Motor neuron (in vitro differentiated cells): ENCODE data around the gene MPPE1. TPM values are rescaled to one million over a fixed set of nuclear protein-coding genes. Genes with fewer than 3 reads are reported as not detected.
"Not testable (repeated sequence)": the region's sequence is repeated elsewhere in the genome, so short reads cannot be mapped to it uniquely, and the experiment has no call there.

Experiments used
- ATAC-seq, 8 experiments: fragments of 200-7000 bp; cut with Tn5 transposase; replicated peaks in 6 of 8; 2 replicates each; pipeline ENCODE4 v1.8.0; 2021; ENCODE audit warnings: mild to moderate bottlenecking in 8 of 8, moderate library complexity in 8 of 8
- H3K27ac ChIP-seq, 2 donors: fragments of 250-450 bp; sonication (Bioruptor Pico); 2 replicates each; pipeline ENCODE4 v1.9.0; 2021; ENCODE audit warnings: antibody characterized with exemption in 2 of 2, mild to moderate bottlenecking in 2 of 2, moderate library complexity in 1 of 2
- H3K4me1 ChIP-seq, 2 donors: fragments of 250-450 bp; sonication (Bioruptor Pico); replicated peaks in 1 of 2; 2 replicates each; pipeline ENCODE4 v1.6.1; 2021; ENCODE audit warnings: antibody characterized with exemption in 2 of 2, mild to moderate bottlenecking in 2 of 2, moderate library complexity in 1 of 2
- H3K4me3 ChIP-seq, 5 donors: fragments of 250-450 bp; sonication (Bioruptor Pico); 2 replicates each; pipeline ENCODE4 v1.9.0; 2021; ENCODE audit warnings: antibody characterized with exemption in 5 of 5, mild to moderate bottlenecking in 5 of 5, moderate library complexity in 4 of 5
- WGBS, 10 experiments: fragments of 450-650 bp; shearing (Covaris generic); methylation state at CpG; one replicate each; pipeline ENCODE4 v1.0.0; 2022; 5-methylcytosine and 5-hydroxymethylcytosine counted together
- in situ Hi-C, 9 experiments: fragments of 400-800 bp; cut with MboI; loops; one replicate each; pipeline ENCODE4 v1.15.0; 2021; ENCODE audit warnings: low sequenced_read_pairs in 9 of 9, low pct_unique_long_range_greater_than_20kb in 2 of 9; ENCODE audit not compliant: unreplicated experiment in 9 of 9
- total RNA-seq, 8 experiments: library from RNA; unstranded; fragments of 300-600 nt; gene quantifications; 2 replicates each; pipeline versions ENCODE4 v1.2.3 to v1.2.4, GENCODE V29; 2022

Gene MPPE1
- total RNA-seq, 8 experiments from 2014 or later: 13.9 to 41.3 (median 23.5) TPM

- H3K4me1 ChIP-seq, ATAC-seq, H3K4me3 ChIP-seq, H3K27ac ChIP-seq: not testable (repeated sequence)
- in situ Hi-C loops: loop anchor here in 6 of 9 experiments (10.0 to 25.0 kb wide), 3 partner anchors 49 to 109 kb away; no protein-coding TSS in a partner anchor
- WGBS, 10 experiments: 33 to 100% (median 88%) methylated on average over 1 to 16 of the region's 22 CpGs; no CpG with 5 or more reads in 1 of the 10 experiments
Measured at GRCh38 chr18:11945834-11946659, 37.9 kb upstream of the MPPE1 start.

- in situ Hi-C loops: loop anchor here in 6 of 9 experiments (10.0 to 25.0 kb wide), 3 partner anchors 50 to 107 kb away; no protein-coding TSS in a partner anchor
- WGBS, 10 experiments: 79 to 100% (median 87%) methylated on average over 1 to 5 of the region's 5 CpGs; no CpG with 5 or more reads in 2 of the 10 experiments
- Histone ChIP-seq H3K4me1 (peaks cover 0 to 3% of the 10 kb centered on the region in 2 donors), H3K27ac (no peak overlapping the region), H3K4me3 (no peak overlapping the region)
- ATAC-seq: no peak
Measured at GRCh38 chr18:11944786-11945185, 36.7 kb upstream of the MPPE1 start.

DNA sequence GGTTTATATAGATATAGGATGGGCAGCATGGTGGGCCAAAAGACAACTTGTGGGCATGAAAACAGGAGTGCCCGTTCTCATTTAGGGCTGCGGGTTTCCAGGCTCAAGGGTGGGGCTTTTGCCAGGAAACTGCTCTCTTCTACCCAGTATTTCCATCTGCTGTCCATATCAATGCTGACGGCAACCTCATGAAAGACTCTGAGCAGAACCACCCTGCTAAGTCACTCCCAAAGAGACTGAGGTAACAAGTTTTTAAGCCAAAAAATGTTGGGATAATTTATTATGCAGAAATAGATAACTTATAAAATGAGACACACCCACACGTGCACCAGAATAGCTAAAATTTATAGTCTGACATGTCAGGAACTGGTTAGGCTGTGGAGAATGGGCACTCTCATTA, 36.1 kb upstream of the MPPE1 start:
- in situ Hi-C loops: loop anchor here in 6 of 9 experiments (10.0 to 25.0 kb wide), 3 partner anchors 51 to 107 kb away; no protein-coding TSS in a partner anchor
- Histone ChIP-seq H3K27ac (no peak overlapping the region), H3K4me1 (peaks cover 0 to 3% of the 10 kb centered on the region in 2 donors), H3K4me3 (no peak overlapping the region)
- 23 to 100% (median 92%) methylated on average over 1 to 4 of the region's 4 CpGs; no CpG with 5 or more reads in 1 of the 10 experiments for WGBS, 10 experiments
- ATAC-seq: peak in 2 of 8 experiments; percentile 7 to 32

- H3K4me3 ChIP-seq: no peak overlapping the region
- ATAC-seq: no peak
- H3K27ac ChIP-seq: no peak overlapping the region
- in situ Hi-C loops: loop anchor here in 6 of 9 experiments (10.0 to 25.0 kb wide), 3 partner anchors 51 to 106 kb away; no protein-coding TSS in a partner anchor
- 63 to 100% (median 72%) methylated on average over 1 to 4 of the region's 6 CpGs; no CpG with 5 or more reads in 4 of the 10 experiments for WGBS, 10 experiments
- peaks cover 0 to 3% of the 10 kb centered on the region in 2 donors for H3K4me1 ChIP-seq
Measured at GRCh38 chr18:11943551-11943950, 35.4 kb upstream of the MPPE1 start.

DNA sequence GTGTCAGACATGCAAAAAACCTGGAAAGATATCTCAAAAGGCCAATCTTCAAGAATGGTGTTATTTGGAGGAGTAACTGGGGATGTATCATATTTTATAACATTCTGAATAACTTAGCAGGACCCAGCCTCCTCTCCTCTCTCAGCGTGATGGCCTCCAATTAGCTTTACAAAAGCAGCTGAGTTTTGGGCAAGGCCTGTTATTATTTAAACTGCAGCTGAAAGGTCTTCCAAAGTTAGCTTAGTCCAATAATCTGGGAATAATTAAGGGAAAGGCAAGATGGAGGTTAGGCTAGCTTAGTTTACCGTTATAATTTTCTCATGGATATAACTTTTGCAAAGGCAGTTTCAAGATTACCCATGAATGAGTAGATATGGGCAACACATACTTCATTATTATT, 32.8 kb upstream of the MPPE1 start:
- Histone ChIP-seq H3K4me3 (no peak overlapping the region), H3K4me1 (no peaks in the 10 kb centered on the region), H3K27ac (no peak overlapping the region)
- 0 to 94% (median 50%) methylated on average over 1 to 2 of the region's 2 CpGs; no CpG with 5 or more reads in 3 of the 10 experiments for WGBS, 10 experiments
- in situ Hi-C loops: loop anchor here in 6 of 9 experiments (10.0 to 25.0 kb wide), 3 partner anchors 54 to 104 kb away; no protein-coding TSS in a partner anchor
- ATAC-seq: no peak

- no peaks in the 10 kb centered on the region for H3K4me1 ChIP-seq
- peak in 7 of 8 experiments; percentile 56 to 82 (median 72) for ATAC-seq
- in situ Hi-C loops: loop anchor here in 6 of 9 experiments (10.0 to 25.0 kb wide), 3 partner anchors 97 to 101 kb away; no protein-coding TSS in a partner anchor
- no peak overlapping the region for H3K4me3 ChIP-seq
- WGBS, 10 experiments: 0 to 60% (median 3%) methylated on average over 1 to 4 of the region's 4 CpGs; no CpG with 5 or more reads in 1 of the 10 experiments
- H3K27ac ChIP-seq: no peak overlapping the region
Measured at GRCh38 chr18:11937874-11938478, 29.9 kb upstream of the MPPE1 start.

DNA sequence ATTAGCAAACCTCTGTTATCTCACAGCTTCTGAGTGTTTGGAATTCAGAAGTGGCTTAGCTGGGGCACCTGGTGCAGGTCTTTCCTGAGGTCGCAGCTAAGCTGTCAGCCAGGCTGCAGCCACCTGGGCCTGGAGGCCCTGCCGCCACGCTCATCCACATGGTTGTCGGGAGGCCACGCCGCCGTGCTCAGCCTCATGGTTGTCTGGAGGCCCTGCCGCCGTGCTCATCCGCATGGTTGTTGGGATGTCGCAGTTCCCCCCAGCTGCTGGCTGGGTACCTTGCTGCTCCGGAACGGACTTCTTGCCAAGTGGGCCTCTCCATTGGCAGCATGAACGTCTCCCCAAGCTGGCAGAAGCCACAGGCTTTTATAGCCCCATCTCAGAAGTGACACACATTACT, 24.3 kb upstream of the MPPE1 start:
- no peak overlapping the region for H3K27ac ChIP-seq
- in situ Hi-C loops: loop anchor here in 6 of 9 experiments (10.0 to 25.0 kb wide), 3 partner anchors 95 to 105 kb away; no protein-coding TSS in a partner anchor
- no peak overlapping the region for H3K4me3 ChIP-seq
- WGBS, 10 experiments: 83 to 93% (median 88%) methylated on average over 1 to 5 of the region's 14 CpGs; no CpG with 5 or more reads in 6 of the 10 experiments
- no peaks in the 10 kb centered on the region for H3K4me1 ChIP-seq
- no peak for ATAC-seq

GRCh38 chr18:11927497-11927896, 19.4 kb upstream of the MPPE1 start:
- 67 to 100% (median 83%) methylated on average over 1 of the region's 1 CpG; no CpG with 5 or more reads in 7 of the 10 experiments for WGBS, 10 experiments
- no peak for ATAC-seq
- in situ Hi-C loops: loop anchor here in 5 of 9 experiments (25.0 kb wide), 2 partner anchors 90 to 110 kb away; no protein-coding TSS in a partner anchor
- Histone ChIP-seq H3K27ac (no peak overlapping the region), H3K4me3 (no peak overlapping the region), H3K4me1 (no peaks in the 10 kb centered on the region)

- no peaks in the 10 kb centered on the region for H3K4me1 ChIP-seq
- no peak overlapping the region for H3K27ac ChIP-seq
- in situ Hi-C loops: loop anchor here in 5 of 9 experiments (25.0 kb wide), 2 partner anchors 89 to 111 kb away; no protein-coding TSS in a partner anchor
- ATAC-seq: no peak
- H3K4me3 ChIP-seq: no peak overlapping the region
- 0 to 100% (median 86%) methylated on average over 1 to 10 of the region's 12 CpGs; no CpG with 5 or more reads in 1 of the 10 experiments for WGBS, 10 experiments
Measured at GRCh38 chr18:11925800-11926481, 17.8 kb upstream of the MPPE1 start.

- WGBS, 10 experiments: 80 to 100% (median 94%) methylated on average over 1 to 3 of the region's 3 CpGs; no CpG with 5 or more reads in 2 of the 10 experiments
- no peaks in the 10 kb centered on the region for H3K4me1 ChIP-seq
- no peak for ATAC-seq
- H3K27ac ChIP-seq: no peak overlapping the region
- in situ Hi-C loops: no loop called here
- H3K4me3 ChIP-seq: no peak overlapping the region
Measured at GRCh38 chr18:11923450-11923849, 15.3 kb upstream of the MPPE1 start.

DNA sequence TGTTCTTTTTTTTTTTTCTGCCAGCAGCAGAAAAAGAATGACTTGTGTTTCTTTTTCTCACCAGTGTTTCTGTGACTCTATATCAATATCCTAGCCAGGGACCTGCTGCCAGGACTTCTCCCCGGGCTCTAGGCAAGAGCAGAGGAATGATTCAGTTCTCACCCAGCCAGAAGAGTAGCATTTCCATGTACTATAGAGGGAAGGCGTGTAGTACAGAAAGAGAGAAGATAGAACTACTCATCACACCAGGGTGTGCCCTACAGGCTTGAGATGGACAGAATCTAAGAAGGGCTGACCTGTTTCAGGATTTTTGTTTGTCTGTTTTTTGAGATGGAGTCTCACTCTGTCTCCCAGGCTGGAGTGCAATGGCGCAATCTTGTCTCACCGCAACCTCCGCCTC, 11.4 kb upstream of the MPPE1 start:
- in situ Hi-C loops: not testable (repeated sequence)

DNA sequence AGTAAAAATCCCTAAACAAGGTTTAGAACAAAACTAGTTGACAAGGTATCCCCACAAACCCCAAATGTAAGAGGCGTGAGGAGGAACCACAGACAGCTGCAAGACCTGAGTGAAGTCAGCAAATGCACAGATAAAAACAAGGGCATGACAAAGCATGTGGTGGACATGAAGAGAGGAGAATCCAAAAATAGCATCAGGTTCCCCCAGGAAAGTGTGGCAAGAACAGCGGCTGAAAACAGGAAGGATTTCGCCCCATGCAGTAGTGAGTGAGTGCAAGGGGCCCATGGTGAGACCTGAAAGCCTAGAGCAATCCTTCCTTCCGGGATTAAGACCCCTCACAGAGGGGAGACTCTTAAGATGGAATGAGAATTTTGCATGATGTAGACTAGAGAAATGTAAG, 8.8 kb upstream of the MPPE1 start:
- in situ Hi-C loops: not testable (repeated sequence)
- WGBS, 10 experiments: 0 to 50% methylated on average over 1 of the region's 4 CpGs; no CpG with 5 or more reads in 8 of the 10 experiments

More for the DNA sequence above, 11.4 kb upstream of the MPPE1 start:
- H3K27ac ChIP-seq, H3K4me1 ChIP-seq, H3K4me3 ChIP-seq: not testable (repeated sequence)
- 0 to 95% (median 48%) methylated on average over 1 to 3 of the region's 5 CpGs; no CpG with 5 or more reads in 6 of the 10 experiments for WGBS, 10 experiments
- peak in 2 of 8 experiments; percentile 52 to 65 for ATAC-seq

More for the DNA sequence above, 8.8 kb upstream of the MPPE1 start:
- H3K4me3 ChIP-seq, H3K4me1 ChIP-seq, H3K27ac ChIP-seq, ATAC-seq: not testable (repeated sequence)
